ENCODE results near the gene FHL2.

- TF ChIP-seq SUZ12 (IDR thresholded peaks at IDR 0.05; ENCODE audit: extremely low read depth, insufficient read depth, insufficient read length) (no peak), YY1 (IDR thresholded peaks at IDR 0.05; ENCODE audit: insufficient read depth, insufficient read length) (no peak)
These were observed 40.3 kb upstream of the FHL2 start for GRCh38 chr2:105439141-105439540.

Data from NT2/D1 (cell line).